ENCODE measurements around the gene CCT7. TPM values are rescaled to one million over a fixed set of nuclear protein-coding genes. Genes with fewer than 3 reads are reported as not detected.
A peak's percentile ranks its signal among the peaks of the same experiment; 100 is the strongest.

The CCT7 gene
- polyA plus RNA-seq, 2 of the 4 experiments (the other 2 are of a cell fraction): 685 to 850 TPM

DNA sequence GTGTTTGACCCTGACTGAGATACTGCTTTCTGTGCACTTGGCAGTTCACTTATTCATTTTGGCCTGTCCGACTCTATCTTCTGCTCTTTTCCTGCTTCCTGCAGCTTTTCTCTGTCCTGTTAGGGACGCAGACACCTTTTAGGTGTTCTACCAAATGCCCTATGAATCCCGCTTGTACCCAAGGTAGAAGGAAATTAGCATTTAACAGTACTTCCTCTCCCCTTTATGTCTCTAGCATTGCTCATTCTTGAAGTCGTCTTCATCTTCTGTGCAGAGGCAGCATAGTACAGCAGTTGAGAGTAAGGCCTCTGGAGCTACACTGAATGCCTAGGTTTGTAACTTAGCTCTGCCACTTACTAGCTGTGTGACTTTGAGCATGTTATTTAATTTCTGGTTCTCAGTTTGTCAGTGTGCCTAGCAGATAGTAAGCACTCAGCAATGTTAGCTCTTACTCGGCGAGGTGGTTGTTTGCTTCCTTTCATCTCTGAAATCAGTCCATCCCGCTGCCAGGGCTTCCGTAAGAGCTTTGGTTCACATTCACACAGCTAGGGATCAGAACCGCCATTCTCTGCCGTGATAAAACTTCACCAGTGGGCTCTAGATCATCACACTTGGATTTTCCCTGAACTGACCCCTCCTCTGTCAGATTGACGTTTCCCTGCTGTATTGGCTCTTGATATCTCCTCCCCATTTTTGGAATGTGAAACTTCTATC, 1.4 kb downstream of the CCT7 start:
- peak overlapping the region; percentile 76 for H3K4me2 ChIP-seq
- no peak for ATAC-seq
- DNase-seq (ENCODE audit: low read depth in 1 of 2, low spot score in 1 of 2): no peak
- H3K27ac ChIP-seq: peak overlapping the region in 1 of 2 experiments; percentile 92; a peak in 4 of 6 replicates
- TF ChIP-seq TFCP2L1 (CRISPR knock-in tag; IDR thresholded peaks at IDR 0.05): no peak
- no peak for TF ChIP-seq NPAS2 (CRISPR knock-in tag; IDR thresholded peaks at IDR 0.05; ENCODE audit: borderline replicate concordance)
- TF ChIP-seq MAFK (IDR thresholded peaks at IDR 0.05; ENCODE audit: partially characterized antibody): no peak
- TF ChIP-seq NR3C1 (IDR thresholded peaks at IDR 0.05): no peak
- no peak for TF ChIP-seq JUN (IDR thresholded peaks at IDR 0.05)
- TF ChIP-seq POLR2AphosphoS2 (conservative IDR thresholded peaks at IDR 0.05; ENCODE audit: low read length): no peak
- TF ChIP-seq CTCF (IDR thresholded peaks at IDR 0.05): no peak
- TF ChIP-seq USF2 (IDR thresholded peaks at IDR 0.05): no peak
- TF ChIP-seq, protein P1, sequence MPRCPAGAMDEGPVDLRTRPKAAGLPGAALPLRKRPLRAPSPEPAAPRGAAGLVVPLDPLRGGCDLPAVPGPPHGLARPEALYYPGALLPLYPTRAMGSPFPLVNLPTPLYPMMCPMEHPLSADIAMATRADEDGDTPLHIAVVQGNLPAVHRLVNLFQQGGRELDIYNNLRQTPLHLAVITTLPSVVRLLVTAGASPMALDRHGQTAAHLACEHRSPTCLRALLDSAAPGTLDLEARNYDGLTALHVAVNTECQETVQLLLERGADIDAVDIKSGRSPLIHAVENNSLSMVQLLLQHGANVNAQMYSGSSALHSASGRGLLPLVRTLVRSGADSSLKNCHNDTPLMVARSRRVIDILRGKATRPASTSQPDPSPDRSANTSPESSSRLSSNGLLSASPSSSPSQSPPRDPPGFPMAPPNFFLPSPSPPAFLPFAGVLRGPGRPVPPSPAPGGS (IDR thresholded peaks at IDR 0.05): no peak
- WGBS (ENCODE audit: missing lambda C conversion rate): 79% methylated on average over 11 of the region's 11 CpGs
- peak overlapping the region; percentile 64 for H3K4me3 ChIP-seq
- no peaks in the 10 kb centered on the region for H3K9me3 ChIP-seq
- peaks cover 28% of the 10 kb centered on the region for H3K4me1 ChIP-seq
- ChIA-PET POLR2A (interaction anchor here (0.6 to 2.4 kb wide), 3 partner anchors 12 to 150 kb away, joined by 5 to 12 read pairs (median 10); partner anchors contain the start of gene ALMS1), CTCF (interaction anchor here (0.7 to 8.4 kb wide), 9 partner anchors 9 to 1623 kb away, joined by 3 to 33 read pairs (median 3); no protein-coding TSS in a partner anchor)
- no peak for FAIRE-seq

GRCh38 chr2:73237168-73237567, 3.1 kb downstream of the CCT7 start:
- ATAC-seq (no peak), FAIRE-seq (no peak), DNase-seq (ENCODE audit: low read depth in 1 of 2, low spot score in 1 of 2) (no peak)
- TF ChIP-seq, protein P2, sequence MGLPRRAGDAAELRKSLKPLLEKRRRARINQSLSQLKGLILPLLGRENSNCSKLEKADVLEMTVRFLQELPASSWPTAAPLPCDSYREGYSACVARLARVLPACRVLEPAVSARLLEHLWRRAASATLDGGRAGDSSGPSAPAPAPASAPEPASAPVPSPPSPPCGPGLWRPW (IDR thresholded peaks at IDR 0.05): no peak
- TF ChIP-seq ZNF302 (CRISPR knock-in tag; IDR thresholded peaks at IDR 0.05) (no peak), ZFP36 (IDR thresholded peaks at IDR 0.05; ENCODE audit: borderline replicate concordance, partially characterized antibody) (no peak)
- Histone ChIP-seq H3K4me1 (peaks cover 28% of the 10 kb centered on the region), H3K4me2 (no peak overlapping the region), H3K27ac (no peak overlapping the region), H3K4me3 (no peak overlapping the region), H3K9me3 (no peaks in the 10 kb centered on the region)
- ChIA-PET CTCF (interaction anchor here (1.4 to 8.4 kb wide), 4 partner anchors 10 to 54 kb away, joined by 3 to 33 read pairs (median 5); no protein-coding TSS in a partner anchor), POLR2A (interaction anchor here (0.9 kb wide), 1 partner anchor 8 kb away, joined by 3 read pairs; no protein-coding TSS in a partner anchor)
- 90% methylated on average over 1 of the region's 1 CpG for WGBS (ENCODE audit: missing lambda C conversion rate)

- Histone ChIP-seq H3K9me3 (no peaks in the 10 kb centered on the region), H3K27ac (no peak overlapping the region), H3K4me1 (peaks cover 24% of the 10 kb centered on the region), H3K4me2 (no peak overlapping the region), H3K4me3 (no peak overlapping the region)
- ChIA-PET POLR2A (interaction anchor here (1.1 kb wide), 1 partner anchor 16 kb away, joined by 3 read pairs; no protein-coding TSS in a partner anchor), CTCF (interaction anchor here (0.7 to 8.4 kb wide), 6 partner anchors 13 to 53 kb away, joined by 3 to 33 read pairs (median 3); no protein-coding TSS in a partner anchor)
- no peak for TF ChIP-seq RNF2 (IDR thresholded peaks at IDR 0.05; ENCODE audit: borderline replicate concordance, low read depth)
- TF ChIP-seq CHD2 (IDR thresholded peaks at IDR 0.05; ENCODE audit: low read length, partially characterized antibody): no peak
- no peak for TF ChIP-seq FOXS1 (CRISPR knock-in tag; IDR thresholded peaks at IDR 0.05)
- no peak for TF ChIP-seq HOXA7 (CRISPR knock-in tag; IDR thresholded peaks at IDR 0.05)
- TF ChIP-seq EP300 (IDR thresholded peaks at IDR 0.05): no peak
- no peak for TF ChIP-seq FOSB (CRISPR knock-in tag; IDR thresholded peaks at IDR 0.05)
- TF ChIP-seq GATA3 (IDR thresholded peaks at IDR 0.05; ENCODE audit: borderline replicate concordance): no peak
- TF ChIP-seq CTCF (IDR thresholded peaks at IDR 0.05): no peak
- DNase-seq (ENCODE audit: low read depth in 1 of 2, low spot score in 1 of 2): no peak
- ATAC-seq: no peak
- no peak for FAIRE-seq
- WGBS (ENCODE audit: missing lambda C conversion rate): 91% methylated on average over 3 of the region's 3 CpGs
Measured at GRCh38 chr2:73238149-73238548, 4.0 kb downstream of the CCT7 start.
